Small intestine (tissue), 7 donors: ENCODE data around the gene SAA4. TPM values are rescaled to one million over a fixed set of nuclear protein-coding genes. Genes with fewer than 3 reads are reported as not detected.
A peak's percentile ranks its signal among the peaks of the same experiment; 100 is the strongest.
"Not testable (repeated sequence)": the region's sequence is repeated elsewhere in the genome, so short reads cannot be mapped to it uniquely, and the experiment has no call there.

Experiments
- DNase-seq, 2 donors: peaks; one replicate each; pipeline versions ENCODE4 v3.0.0 to v3.0.0-alpha.2; 2013
- FAIRE-seq: peaks from 2 replicates; lab custom pipeline; 2012; peaks lifted over from hg19 to GRCh38; lab: Jason Lieb, UNC
- H3K27ac ChIP-seq, 3 donors: one replicate each; pipeline ENCODE4 v1.5.1; 2013; ENCODE audit warnings: low read length in 2 of 3, mild to moderate bottlenecking in 2 of 3, control low read depth in 1 of 3, inconsistent platforms in 1 of 3, low read depth in 1 of 3, moderate library complexity in 1 of 3
- H3K27me3 ChIP-seq, 3 donors: one replicate each; pipeline ENCODE4 v1.6.1; 2013; ENCODE audit warnings: low read length in 3 of 3, inconsistent platforms in 1 of 3; ENCODE audit not compliant: control insufficient read depth in 3 of 3, insufficient read depth in 3 of 3
- H3K36me3 ChIP-seq, 3 donors: one replicate each; pipeline ENCODE4 v1.6.1; 2013; ENCODE audit warnings: low read length in 3 of 3, inconsistent platforms in 1 of 3, low read depth in 1 of 3, mild to moderate bottlenecking in 1 of 3, moderate library complexity in 1 of 3; ENCODE audit not compliant: control insufficient read depth in 3 of 3, insufficient read depth in 2 of 3
- H3K4me1 ChIP-seq, 3 donors: one replicate each; pipeline ENCODE4 v1.6.1; 2013; ENCODE audit warnings: low read length in 2 of 3, inconsistent platforms in 1 of 3, low read depth in 1 of 3, mild to moderate bottlenecking in 1 of 3, moderate library complexity in 1 of 3; ENCODE audit not compliant: control insufficient read depth in 3 of 3, insufficient read depth in 2 of 3
- H3K4me3 ChIP-seq, 3 donors: one replicate each; pipeline ENCODE4 v1.5.1; 2013; ENCODE audit warnings: low read length in 3 of 3, control low read depth in 1 of 3, inconsistent platforms in 1 of 3, low read depth in 1 of 3, mild to moderate bottlenecking in 1 of 3, moderate library complexity in 1 of 3
- H3K9me3 ChIP-seq, 2 donors: one replicate each; pipeline ENCODE4 v1.6.1; 2013; ENCODE audit warnings: low read depth in 1 of 2, low read length in 1 of 2; ENCODE audit not compliant: control insufficient read depth in 2 of 2, insufficient read depth in 1 of 2
- WGBS, 3 donors: extraction: QIAGEN DNeasy Blood & Tissue Kit; methylation state at CpG; one replicate each; pipeline ENCODE4 v1.1.7; 2013; 5-methylcytosine and 5-hydroxymethylcytosine counted together
- polyA plus RNA-seq, 4 donors: library from polyadenylated mRNA; stranded (reverse) in 3 of 4; unstranded in 1 of 4; fragments of 200-250 nt in 3 of 4; fragments of 120-200 nt in 1 of 4; gene quantifications; one replicate each; pipeline versions ENCODE4 v1.2.1 to v1.2.3, GENCODE V29; 2013
- donor health status: healthy with polysubstance abuse.
- donor health status: control.
- donor health status: control.
- donor health status: Bipolar disorder and iron deficiency.
- donor health status: healthy.

Gene SAA4
- polyA plus RNA-seq, 4 donors, result 0.15 TPM; not detected in 3

- Histone ChIP-seq H3K9me3 (no peaks in the 10 kb centered on the region), H3K27ac (no peak overlapping the region), H3K27me3 (peaks cover 0 to 28% (median 2%) of the 10 kb centered on the region in 3 donors), H3K36me3 (no peaks in the 10 kb centered on the region), H3K4me1 (no peaks in the 10 kb centered on the region), H3K4me3 (no peak overlapping the region)
- no peak for FAIRE-seq
- WGBS, 3 donors, result 29 to 57% (median 38%) methylated on average over 33 of the region's 33 CpGs
- DNase-seq, result no peak
Observed at GRCh38 chr11:18209058-18209457, 27.5 kb downstream of the SAA4 start.

- FAIRE-seq (no peak), DNase-seq (no peak)
- H3K27ac ChIP-seq, result no peak overlapping the region
- no peaks in the 10 kb centered on the region for H3K36me3 ChIP-seq
- H3K4me3 ChIP-seq, result no peak overlapping the region
- H3K4me1 ChIP-seq, result no peaks in the 10 kb centered on the region
- H3K9me3 ChIP-seq, result no peaks in the 10 kb centered on the region
- peaks cover 0 to 28% (median 4%) of the 10 kb centered on the region in 3 donors for H3K27me3 ChIP-seq
Observed at GRCh38 chr11:18204771-18205170, 31.8 kb downstream of the SAA4 start.

GRCh38 chr11:18204220-18204619, 32.4 kb downstream of the SAA4 start:
- WGBS, 3 donors, result 83 to 91% (median 89%) methylated on average over 3 of the region's 3 CpGs
- Histone ChIP-seq H3K36me3 (no peaks in the 10 kb centered on the region), H3K27ac (no peak overlapping the region), H3K9me3 (no peaks in the 10 kb centered on the region), H3K27me3 (peaks cover 0 to 24% (median 4%) of the 10 kb centered on the region in 3 donors), H3K4me3 (no peak overlapping the region), H3K4me1 (no peaks in the 10 kb centered on the region)
- DNase-seq (no peak), FAIRE-seq (no peak)

- DNase-seq (peak in 1 of 2 donors; percentile 4), FAIRE-seq (no peak)
Observed at GRCh38 chr11:18203723-18204122, 32.9 kb downstream of the SAA4 start.

GRCh38 chr11:18197738-18198137, 38.9 kb downstream of the SAA4 start:
- not testable (repeated sequence) for FAIRE-seq, DNase-seq, H3K36me3 ChIP-seq, H3K27me3 ChIP-seq, H3K4me3 ChIP-seq, H3K27ac ChIP-seq, H3K9me3 ChIP-seq, H3K4me1 ChIP-seq
- WGBS, 3 donors, result 60 to 67% (median 65%) methylated on average over 3 of the region's 3 CpGs

More at GRCh38 chr11:18203723-18204122, 32.9 kb downstream of the SAA4 start:
- Histone ChIP-seq H3K4me3 (no peak overlapping the region), H3K9me3 (no peaks in the 10 kb centered on the region), H3K27ac (no peak overlapping the region), H3K27me3 (peaks cover 0 to 19% (median 4%) of the 10 kb centered on the region in 3 donors), H3K36me3 (no peaks in the 10 kb centered on the region), H3K4me1 (no peaks in the 10 kb centered on the region)
- 15 to 30% (median 29%) methylated on average over 6 of the region's 6 CpGs for WGBS, 3 donors

- no peak for DNase-seq
- peaks cover 0 to 7% (median 0%) of the 10 kb centered on the region in 3 donors for H3K27me3 ChIP-seq
- WGBS, 3 donors, result 75 to 93% (median 77%) methylated on average over 2 of the region's 2 CpGs
- H3K27ac ChIP-seq, result no peak overlapping the region
- no peaks in the 10 kb centered on the region for H3K36me3 ChIP-seq
- FAIRE-seq, result no peak
- peaks cover 0 to 1% of the 10 kb centered on the region in 2 donors for H3K9me3 ChIP-seq
- H3K4me3 ChIP-seq, result no peak overlapping the region
- no peaks in the 10 kb centered on the region for H3K4me1 ChIP-seq
Observed at GRCh38 chr11:18196532-18196931, 40.1 kb downstream of the SAA4 start.

- no peak for FAIRE-seq
Observed at GRCh38 chr11:18193010-18193409, 43.6 kb downstream of the SAA4 start.

GRCh38 chr11:18191376-18191775, 45.2 kb downstream of the SAA4 start:
- H3K9me3 ChIP-seq, result no peaks in the 10 kb centered on the region
- DNase-seq (no peak), FAIRE-seq (no peak)
- 86 to 96% (median 87%) methylated on average over 3 of the region's 3 CpGs for WGBS, 3 donors
- no peak overlapping the region for H3K4me3 ChIP-seq
- no peaks in the 10 kb centered on the region for H3K36me3 ChIP-seq
- H3K27me3 ChIP-seq, result peaks cover 0 to 7% (median 0%) of the 10 kb centered on the region in 3 donors
- H3K4me1 ChIP-seq, result no peaks in the 10 kb centered on the region
- no peak overlapping the region for H3K27ac ChIP-seq

More at GRCh38 chr11:18193010-18193409, 43.6 kb downstream of the SAA4 start:
- WGBS, 3 donors, result 19 to 22% (median 21%) methylated on average over 4 of the region's 4 CpGs
- H3K4me3 ChIP-seq, result no peak overlapping the region
- no peaks in the 10 kb centered on the region for H3K36me3 ChIP-seq
- no peak overlapping the region for H3K27ac ChIP-seq
- peaks cover 0 to 7% (median 0%) of the 10 kb centered on the region in 3 donors for H3K27me3 ChIP-seq
- H3K4me1 ChIP-seq, result no peaks in the 10 kb centered on the region
- no peaks in the 10 kb centered on the region for H3K9me3 ChIP-seq
- DNase-seq, result no peak
